Stomach smooth muscle (tissue), 2 donors: ENCODE measurements around the gene RHBDD2.

Experiments used
- H3K27ac ChIP-seq: one replicate; pipeline ENCODE4 v1.7.0; 2013; ENCODE audit warnings: mild to moderate bottlenecking, low read length, inconsistent platforms
- H3K27me3 ChIP-seq, 2 donors: one replicate each; pipeline ENCODE4 v1.7.0; 2013; ENCODE audit warnings: low read length in 2 of 2; ENCODE audit not compliant: insufficient read depth in 2 of 2, control insufficient read depth in 1 of 2
- H3K36me3 ChIP-seq, 2 donors: one replicate each; pipeline ENCODE4 v1.7.0; 2013; ENCODE audit warnings: low read length in 2 of 2; ENCODE audit not compliant: control insufficient read depth in 2 of 2, insufficient read depth in 2 of 2
- H3K4me1 ChIP-seq: one replicate; pipeline ENCODE4 v1.7.0; 2013; ENCODE audit warnings: low read length; ENCODE audit not compliant: control insufficient read depth, insufficient read depth
- H3K4me3 ChIP-seq, 2 donors: one replicate each; pipeline ENCODE4 v1.7.0; 2013; ENCODE audit warnings: low read length in 2 of 2
- H3K9ac ChIP-seq, 2 donors: one replicate each; pipeline ENCODE4 v1.7.0; 2013; ENCODE audit warnings: low read length in 2 of 2, mild to moderate bottlenecking in 1 of 2
- H3K9me3 ChIP-seq, 2 donors: one replicate each; pipeline ENCODE4 v1.7.0; 2013; ENCODE audit warnings: low read length in 2 of 2; ENCODE audit not compliant: control insufficient read depth in 2 of 2
- donor health status: healthy.
- donor health status: Pancreatic carcinoma.

RHBDD2 gene

DNA sequence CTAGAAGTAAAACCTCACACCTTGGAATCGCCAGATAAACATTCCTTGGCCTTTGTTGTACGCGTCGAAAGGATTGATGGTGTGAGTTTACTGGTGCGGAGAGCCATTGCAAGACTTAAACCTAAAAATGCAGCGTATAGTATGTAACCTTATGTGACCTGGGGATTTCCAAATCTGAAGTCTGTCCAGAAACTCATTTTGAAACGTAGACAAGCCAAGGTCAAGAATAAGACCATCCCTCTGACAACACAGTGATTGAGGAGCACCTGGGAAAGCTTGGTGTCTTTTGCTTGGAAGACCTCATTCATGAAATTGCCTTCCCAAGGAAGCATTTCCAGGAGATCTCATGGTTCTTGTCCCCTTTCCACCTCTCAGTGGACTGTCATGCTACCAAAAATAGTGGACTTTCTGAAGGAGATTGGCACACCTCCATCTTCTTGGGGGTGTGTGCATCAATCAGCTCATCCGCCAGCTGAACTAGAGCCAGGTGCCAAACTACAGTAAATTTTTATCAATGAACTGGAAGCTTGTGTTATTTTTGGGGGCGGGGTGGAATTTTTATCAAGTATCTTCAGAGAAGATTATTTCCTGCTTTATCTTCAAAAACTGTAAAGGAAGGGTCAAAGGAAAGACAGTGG, 44.3 kb downstream of the RHBDD2 start:
- no peaks in the 10 kb centered on the region for H3K27me3 ChIP-seq
- peaks cover 13% of the 10 kb centered on the region for H3K4me1 ChIP-seq
- H3K27ac ChIP-seq, result no peak overlapping the region
- no peaks in the 10 kb centered on the region for H3K36me3 ChIP-seq
- no peak overlapping the region for H3K4me3 ChIP-seq
- no peaks in the 10 kb centered on the region for H3K9me3 ChIP-seq
- H3K9ac ChIP-seq, result no peak overlapping the region

GRCh38 chr7:75924256-75924655, 45.4 kb downstream of the RHBDD2 start:
- H3K4me3 ChIP-seq, result no peak overlapping the region
- peaks cover 11% of the 10 kb centered on the region for H3K4me1 ChIP-seq
- no peaks in the 10 kb centered on the region for H3K9me3 ChIP-seq
- H3K27ac ChIP-seq, result no peak overlapping the region
- peaks cover 0 to 6% of the 10 kb centered on the region in 2 donors for H3K36me3 ChIP-seq
- no peak overlapping the region for H3K9ac ChIP-seq
- H3K27me3 ChIP-seq, result no peaks in the 10 kb centered on the region

GRCh38 chr7:75924889-75925288, 46.1 kb downstream of the RHBDD2 start:
- Histone ChIP-seq H3K4me1 (peaks cover 11% of the 10 kb centered on the region), H3K36me3 (peaks cover 0 to 6% of the 10 kb centered on the region in 2 donors), H3K4me3 (no peak overlapping the region), H3K27ac (no peak overlapping the region), H3K9ac (no peak overlapping the region), H3K9me3 (no peaks in the 10 kb centered on the region), H3K27me3 (no peaks in the 10 kb centered on the region)

GRCh38 chr7:75925717-75926435, 47.0 kb downstream of the RHBDD2 start:
- H3K9me3 ChIP-seq, result no peaks in the 10 kb centered on the region
- H3K4me3 ChIP-seq, result no peak overlapping the region
- H3K9ac ChIP-seq, result no peak overlapping the region
- H3K27me3 ChIP-seq, result no peaks in the 10 kb centered on the region
- peaks cover 0 to 6% of the 10 kb centered on the region in 2 donors for H3K36me3 ChIP-seq
- H3K4me1 ChIP-seq, result peaks cover 11% of the 10 kb centered on the region
- no peak overlapping the region for H3K27ac ChIP-seq

- H3K9ac ChIP-seq, result no peak overlapping the region
- H3K4me1 ChIP-seq, result peaks cover 8% of the 10 kb centered on the region
- H3K27ac ChIP-seq, result no peak overlapping the region
These were observed 49.7 kb downstream of the RHBDD2 start for GRCh38 chr7:75928568-75928914.

DNA sequence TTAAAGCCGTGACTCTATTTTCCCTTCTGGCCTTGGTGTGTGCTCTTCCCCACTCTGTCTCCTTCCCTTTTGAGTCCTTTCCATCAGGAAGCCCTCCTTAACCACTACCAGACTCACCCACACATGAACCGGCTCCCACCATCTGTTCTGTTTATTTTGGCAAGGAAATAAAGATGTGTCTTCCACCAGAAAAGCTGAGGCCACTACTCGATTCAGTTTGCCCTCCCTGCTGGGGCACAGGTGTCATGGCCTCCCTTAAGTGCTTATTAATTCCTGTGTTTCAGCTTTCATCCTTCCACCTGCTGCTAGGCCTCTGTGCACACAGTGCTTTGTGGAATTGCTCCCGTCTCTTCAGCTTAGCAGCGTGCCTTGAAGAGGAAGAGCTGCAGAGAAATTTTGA, 52.8 kb downstream of the RHBDD2 start:
- Histone ChIP-seq H3K36me3 (peaks cover 0 to 6% of the 10 kb centered on the region in 2 donors), H3K27me3 (no peaks in the 10 kb centered on the region), H3K9me3 (no peaks in the 10 kb centered on the region), H3K9ac (no peak overlapping the region), H3K27ac (no peak overlapping the region), H3K4me1 (peaks cover 5% of the 10 kb centered on the region), H3K4me3 (no peak overlapping the region)

More at GRCh38 chr7:75928568-75928914, 49.7 kb downstream of the RHBDD2 start:
- H3K4me3 ChIP-seq, result no peak overlapping the region
- H3K9me3 ChIP-seq, result no peaks in the 10 kb centered on the region
- H3K36me3 ChIP-seq, result peaks cover 0 to 6% of the 10 kb centered on the region in 2 donors
- H3K27me3 ChIP-seq, result no peaks in the 10 kb centered on the region

DNA sequence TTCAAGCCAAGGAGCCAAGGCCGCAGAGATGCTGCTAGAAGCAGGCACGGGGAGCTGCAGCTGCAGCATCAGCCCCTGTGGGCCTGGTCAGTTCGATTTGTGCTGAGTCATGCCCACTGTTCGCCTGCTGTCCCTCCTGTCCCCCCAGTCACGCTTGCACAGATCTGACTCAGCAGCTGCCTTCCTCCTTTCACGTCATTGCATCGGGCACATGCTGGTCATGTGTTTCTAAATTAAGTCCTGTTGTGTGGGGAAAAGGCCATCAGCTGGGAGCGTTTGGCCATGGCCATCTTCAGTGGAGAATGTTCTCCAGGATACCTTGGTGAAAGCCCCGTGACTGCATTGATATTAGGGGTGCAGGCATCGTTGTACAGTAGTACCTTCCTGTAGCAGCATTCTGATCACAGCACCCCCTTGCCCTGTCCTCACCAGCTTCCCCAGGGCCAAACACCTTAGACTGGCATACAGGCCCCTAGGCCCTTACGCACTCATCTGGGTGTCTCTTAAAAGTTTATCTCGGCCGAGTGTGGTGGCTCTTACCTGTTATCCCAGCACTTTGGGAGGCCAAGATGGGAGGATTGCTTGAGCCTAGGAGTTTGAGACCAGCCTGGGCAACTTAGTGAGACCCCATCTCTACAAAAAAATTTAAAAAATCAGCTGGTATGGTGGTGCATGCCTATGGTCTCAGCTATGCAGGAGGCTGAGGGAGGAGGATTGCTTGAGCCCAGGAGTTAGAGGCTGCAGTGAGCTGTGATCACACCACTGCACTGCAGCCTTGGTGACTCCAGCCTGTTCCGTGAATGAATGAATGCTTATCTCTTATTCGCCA, 59.3 kb downstream of the RHBDD2 start:
- Histone ChIP-seq H3K4me3 (no peak overlapping the region), H3K36me3 (no peaks in the 10 kb centered on the region), H3K27ac (no peak overlapping the region), H3K9ac (no peak overlapping the region), H3K9me3 (no peaks in the 10 kb centered on the region), H3K27me3 (no peaks in the 10 kb centered on the region), H3K4me1 (peaks cover 13% of the 10 kb centered on the region)
